NCI-H1436 (cell line): ENCODE measurements around the gene ACTR1B.
"Not testable (repeated sequence)": the region's sequence is repeated elsewhere in the genome, so short reads cannot be mapped to it uniquely, and the experiment has no call there.

Experiments used
- DNase-seq: peaks from one replicate; lab custom pipeline; 2025; lab: John Stamatoyannopoulos, UW

Gene ACTR1B

DNA sequence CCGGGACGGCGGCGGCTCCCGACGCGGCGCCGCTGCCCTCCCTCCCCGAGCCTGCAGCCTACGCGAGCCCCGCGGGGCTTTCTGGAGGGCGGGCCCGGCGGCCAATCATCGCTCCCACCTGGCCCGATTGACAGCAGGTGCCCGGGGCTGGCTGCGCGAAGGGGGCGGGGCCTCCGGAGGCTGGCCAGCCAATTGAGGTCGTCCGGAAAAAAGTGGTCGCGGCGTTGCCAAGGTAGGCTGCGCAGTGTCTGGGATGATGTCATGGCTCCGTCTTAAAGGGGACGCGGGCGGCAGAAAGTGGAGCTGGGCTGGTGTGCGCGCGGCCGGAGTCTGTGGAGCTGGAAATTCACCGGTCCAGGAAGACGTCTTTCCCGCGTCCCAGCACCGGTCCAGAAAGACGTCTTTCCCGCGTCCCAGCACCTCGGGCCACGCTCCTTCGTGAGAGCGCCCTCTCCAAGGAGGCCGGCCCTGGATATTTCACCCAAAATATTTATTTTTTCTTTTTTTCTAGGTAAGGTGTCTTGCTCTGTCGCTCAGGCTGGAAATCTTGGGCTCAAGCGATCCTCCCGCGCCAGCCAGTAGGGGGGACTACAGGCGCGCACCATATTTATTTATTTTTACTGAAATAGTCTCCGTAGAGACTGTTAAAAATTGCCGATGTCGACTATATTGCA lies at the start of gene ACTR1B:
Gene ACTR1B (minus strand): TSS at position 83 of the 674 bp plus-strand sequence. CDS start 154 bp downstream, outside the sequence.
- peak; percentile 98 for DNase-seq

GRCh38 chr2:97712693-97713295 lies 49.0 kb upstream of the ACTR1B start:
- no peak for DNase-seq

- DNase-seq = not testable (repeated sequence)
Measured at GRCh38 chr2:97712175-97712574, 48.3 kb upstream of the ACTR1B start.

- no peak for DNase-seq
Measured at GRCh38 chr2:97711394-97711711, 47.5 kb upstream of the ACTR1B start.

- DNase-seq = no peak
Measured at GRCh38 chr2:97708608-97709007, 44.8 kb upstream of the ACTR1B start.

- DNase-seq = no peak
Measured at GRCh38 chr2:97708048-97708380, 44.2 kb upstream of the ACTR1B start.

DNA sequence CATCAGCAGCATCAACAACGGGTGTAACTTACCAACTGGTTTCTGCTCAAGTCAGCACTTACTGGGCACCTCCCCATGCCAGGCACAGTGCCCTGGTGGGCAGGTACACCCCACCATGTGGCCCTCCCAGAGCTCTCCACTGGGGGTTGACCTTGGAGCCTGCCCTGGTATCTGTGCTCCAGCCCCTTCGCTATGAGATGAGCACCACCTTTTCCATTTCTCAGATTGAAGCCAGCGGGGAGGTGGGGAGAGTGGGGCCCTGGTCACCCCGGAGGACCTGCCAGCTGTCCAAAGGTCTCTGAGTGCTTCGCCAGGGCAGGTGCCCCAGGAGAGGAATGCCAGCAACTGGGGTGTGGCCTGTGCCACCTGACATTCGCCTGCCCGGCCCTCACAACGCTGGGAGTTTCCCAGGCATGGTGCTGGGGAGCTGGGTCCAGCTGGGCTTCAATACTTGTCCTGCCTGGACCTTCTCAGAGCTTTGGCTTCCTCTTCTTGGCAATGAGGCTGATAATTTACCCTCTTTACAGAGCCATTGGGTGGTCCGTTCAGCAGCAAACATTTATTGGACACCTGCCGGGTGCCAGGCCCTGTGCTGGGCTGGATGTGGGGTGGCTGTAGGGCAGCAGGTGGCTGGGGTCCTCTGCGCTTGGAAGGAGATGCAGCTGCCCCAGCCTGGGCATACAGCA lies 43.7 kb upstream of the ACTR1B start:
- DNase-seq = no peak

DNA sequence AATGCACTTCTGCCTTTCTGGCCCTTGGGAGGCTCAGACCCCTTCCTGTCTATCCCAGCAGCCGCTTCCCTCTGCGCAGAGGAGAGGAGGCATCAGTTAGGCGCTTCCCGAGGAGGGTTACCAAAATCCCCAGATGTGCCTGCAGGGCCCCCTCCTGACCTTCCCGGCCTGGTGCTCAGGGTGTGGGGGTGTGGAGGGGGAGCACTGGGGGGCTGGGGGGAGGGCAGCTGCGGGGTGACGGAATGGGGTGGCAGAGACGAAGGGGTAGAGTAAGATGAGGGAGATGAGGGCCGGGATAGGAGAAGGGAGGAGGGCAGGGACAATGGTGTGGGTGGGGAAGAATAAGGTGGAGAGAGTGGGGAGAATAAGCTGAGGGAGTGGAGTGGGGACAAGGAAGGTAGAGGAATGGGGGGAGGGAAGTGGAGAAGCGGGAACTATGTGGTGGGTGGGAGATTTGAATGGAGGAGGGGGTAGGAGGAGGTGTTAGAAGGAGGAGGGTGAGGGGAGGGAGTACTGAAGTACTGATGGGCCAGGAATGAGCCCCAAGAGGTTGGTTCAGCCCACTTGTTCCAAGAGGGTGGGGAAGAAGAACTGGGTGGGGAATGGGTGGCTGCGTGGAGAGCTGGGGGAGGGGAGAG lies 43.0 kb upstream of the ACTR1B start:
- no peak for DNase-seq

DNA sequence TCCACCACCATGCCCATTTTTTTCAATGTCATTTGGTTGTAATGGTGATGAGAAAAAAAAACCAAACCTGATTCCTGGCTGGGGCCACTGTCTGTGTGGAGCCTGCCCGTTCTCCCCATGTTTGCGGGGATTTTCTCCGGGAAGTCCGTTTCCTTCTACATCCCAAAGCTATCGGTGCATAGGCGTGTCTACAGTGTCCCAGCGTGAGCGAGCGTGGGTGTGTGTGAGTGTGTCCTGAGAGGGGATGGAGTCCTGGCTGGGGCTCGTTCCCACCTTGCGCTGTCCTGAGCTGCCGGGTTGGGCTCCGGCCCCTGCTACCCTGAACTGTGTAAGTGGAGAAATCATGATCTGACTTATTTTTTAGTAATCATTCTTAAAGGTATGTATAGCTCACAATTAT lies 42.3 kb upstream of the ACTR1B start:
- no peak for DNase-seq

GRCh38 chr2:97704989-97705388 lies 41.1 kb upstream of the ACTR1B start:
- DNase-seq = no peak

- no peak for DNase-seq
Measured at GRCh38 chr2:97703741-97704140, 39.9 kb upstream of the ACTR1B start.

DNA sequence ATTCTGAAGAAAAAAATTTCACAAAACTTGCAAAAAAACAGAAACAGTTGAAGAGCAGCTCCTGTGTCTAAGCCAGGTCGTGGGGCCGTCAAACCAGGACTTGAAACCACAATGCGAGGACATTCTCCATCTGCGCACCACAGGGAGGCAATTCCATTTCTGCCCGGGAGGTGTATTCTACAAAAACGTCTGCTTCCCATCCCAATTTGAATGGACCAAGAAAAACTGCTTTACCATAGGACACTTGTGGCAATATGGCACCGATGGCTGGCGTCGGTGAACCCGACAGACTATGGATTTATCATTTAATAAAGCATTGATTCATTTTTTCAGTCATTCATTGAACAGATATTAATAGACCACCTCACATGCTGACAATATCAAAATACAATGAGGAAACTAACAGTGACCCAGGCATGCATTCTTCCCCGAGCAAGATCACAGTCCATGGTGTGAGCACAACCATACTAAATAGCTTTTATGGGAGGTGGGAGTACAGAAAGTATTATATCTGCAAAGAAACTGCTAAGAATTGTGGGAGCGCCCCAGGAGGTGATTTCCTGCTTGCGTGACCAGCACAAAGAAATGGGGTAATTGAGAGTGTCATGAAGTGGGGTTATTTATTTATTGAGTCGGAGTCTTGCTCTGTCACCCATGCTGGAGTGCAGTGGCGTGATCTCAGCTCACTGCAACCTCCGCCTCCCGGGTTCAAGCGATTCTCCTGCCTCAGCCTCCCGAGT lies 39.1 kb upstream of the ACTR1B start:
- DNase-seq = no peak

- no peak for DNase-seq
Measured at GRCh38 chr2:97701851-97702465, 38.1 kb upstream of the ACTR1B start.

DNA sequence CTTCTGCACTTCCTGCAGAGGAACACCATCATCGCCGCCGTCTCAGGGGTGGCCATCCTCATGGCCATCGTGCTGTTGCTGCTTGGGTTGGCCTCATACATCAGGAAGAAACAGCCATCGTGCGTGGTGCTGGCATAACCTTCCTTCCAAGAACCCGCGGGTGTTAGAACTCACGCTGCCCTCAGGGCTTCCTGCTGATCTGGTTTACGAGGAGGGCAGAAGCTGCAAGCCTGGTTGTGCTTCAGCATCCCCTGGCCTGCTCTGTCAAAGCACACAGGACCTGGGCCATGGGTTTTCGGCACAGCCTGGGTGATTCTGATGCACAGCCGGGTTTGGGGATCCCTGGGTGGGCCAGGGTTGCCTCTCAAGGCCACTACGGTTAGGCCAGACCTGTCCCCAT lies 37.3 kb upstream of the ACTR1B start:
- no peak for DNase-seq

GRCh38 chr2:97699765-97700444 lies 36.1 kb upstream of the ACTR1B start:
- DNase-seq = peak; percentile 74

- DNase-seq = no peak
Measured at GRCh38 chr2:97698530-97698929, 34.7 kb upstream of the ACTR1B start.

DNA sequence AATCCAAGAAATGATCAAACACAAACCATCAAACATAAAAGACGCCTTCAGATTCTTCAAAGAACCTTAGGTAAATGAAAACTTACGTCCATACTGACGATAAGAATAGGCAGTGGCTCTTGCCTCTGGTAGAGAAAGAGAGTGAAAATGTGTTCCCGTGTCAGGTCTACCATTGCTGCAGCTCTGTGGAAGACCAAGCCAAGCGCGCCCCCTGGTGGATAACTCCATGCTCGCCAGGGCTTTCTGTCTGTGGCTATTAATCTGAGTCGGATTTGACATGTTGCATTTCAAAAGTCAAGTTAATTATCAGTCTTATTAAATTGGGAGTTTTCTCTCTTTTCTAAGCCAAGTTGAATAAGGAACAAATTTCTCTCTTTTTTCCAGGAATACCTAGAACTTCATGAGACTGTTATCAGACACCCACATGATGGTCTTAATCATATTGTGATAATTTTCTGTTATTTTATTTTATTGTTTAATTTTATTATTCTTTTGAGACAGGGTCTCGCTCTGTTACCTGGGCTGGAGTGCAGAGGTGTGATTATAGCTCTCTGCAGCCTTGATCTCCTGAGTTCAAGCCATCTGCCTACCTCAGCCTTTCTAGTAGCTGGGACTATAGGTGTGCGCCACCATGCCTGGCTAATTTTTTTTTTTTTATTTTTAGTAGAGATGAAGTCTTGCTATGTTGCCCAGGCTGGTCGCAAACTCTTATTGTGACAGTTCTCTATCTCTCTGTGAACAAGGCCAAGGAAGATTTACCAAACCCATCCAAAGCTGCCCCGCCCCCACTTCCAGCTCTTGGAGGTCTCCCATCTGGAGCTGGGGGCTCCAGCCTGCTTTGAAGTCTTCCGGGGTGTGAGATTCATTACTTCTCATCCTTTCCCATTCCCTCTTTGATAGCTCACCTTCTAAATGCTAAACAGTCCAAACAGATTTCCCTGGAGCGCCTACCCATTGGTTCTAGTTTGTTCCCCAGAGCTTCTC lies 33.7 kb upstream of the ACTR1B start:
- peak; percentile 68 for DNase-seq

GRCh38 chr2:97695744-97696143 lies 31.9 kb upstream of the ACTR1B start:
- no peak for DNase-seq

DNA sequence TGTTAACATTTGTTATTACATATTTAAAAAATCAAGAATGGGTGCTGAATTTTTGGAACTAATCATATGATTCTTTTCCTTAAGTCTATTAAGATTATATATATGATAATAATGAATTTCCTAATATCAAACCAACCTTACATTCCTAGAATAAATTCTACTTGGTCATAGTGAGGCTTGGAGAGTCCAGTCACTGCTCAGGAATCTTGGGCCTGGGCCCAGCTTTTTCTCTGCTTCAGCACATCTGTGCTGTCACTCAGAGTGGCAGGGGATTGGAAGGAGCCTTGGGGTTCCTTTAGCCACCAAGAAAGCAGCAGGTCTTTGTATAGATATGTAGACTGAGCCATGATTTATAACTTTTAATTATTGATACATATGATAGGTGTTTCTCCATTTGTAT lies 29.6 kb upstream of the ACTR1B start:
- no peak for DNase-seq

- DNase-seq = no peak
Measured at GRCh38 chr2:97691166-97691565, 27.3 kb upstream of the ACTR1B start.
